D721Med (cell line): ENCODE data around the gene PYY.

Experiments
- DNase-seq: peaks from one replicate; pipeline ENCODE4 v3.0.0; 2011; ENCODE audit warnings: low spot score; ENCODE audit not compliant: insufficient read length
- FAIRE-seq: peaks from 2 replicates; lab custom pipeline; 2011; peaks lifted over from hg19 to GRCh38; lab: Jason Lieb, UNC
- CTCF ChIP-seq: IDR thresholded peaks from 2 replicates; pipeline ENCODE4 v1.5.1; 2012; ENCODE audit warnings: mild to moderate bottlenecking, control low read depth; ENCODE audit not compliant: insufficient read depth; ENCODE audit errors: missing control alignments

The PYY gene

DNA sequence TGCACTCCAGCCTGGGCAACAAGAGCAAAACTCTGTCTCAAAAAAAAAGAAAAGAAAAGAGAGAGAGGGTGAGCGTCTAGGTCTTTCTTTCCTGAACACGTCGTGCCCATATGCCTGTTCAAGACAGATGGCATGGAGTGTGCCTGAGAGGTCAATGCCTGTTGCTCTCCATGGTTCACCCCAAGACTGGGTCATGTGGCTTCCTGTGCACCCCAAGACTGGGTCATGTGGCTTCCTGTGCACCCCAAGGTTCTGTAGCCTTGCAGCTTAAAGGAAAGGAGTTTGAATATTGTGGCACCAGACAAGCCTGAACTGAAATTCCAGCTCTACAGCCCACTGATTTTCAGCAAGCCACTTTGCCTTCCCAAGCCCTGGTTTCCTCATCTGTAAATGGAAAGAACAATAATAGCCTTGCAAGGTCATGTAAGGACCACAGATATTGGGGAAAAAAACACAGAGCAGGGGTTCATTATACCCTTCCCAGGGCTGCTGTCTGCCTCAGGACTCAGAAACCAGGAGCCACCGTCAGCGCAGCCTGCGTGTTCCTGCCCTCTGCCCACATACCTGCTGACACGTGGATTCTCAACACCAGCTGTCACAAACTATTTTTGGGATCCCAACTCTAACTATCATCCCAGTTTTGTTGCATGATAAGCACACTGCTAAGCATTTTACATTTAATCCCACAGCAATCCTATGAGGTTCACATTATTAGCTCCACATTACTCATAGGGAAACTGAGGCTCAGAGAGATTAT lies 32.7 kb upstream of the PYY start:
- DNase-seq (no peak), FAIRE-seq (no peak)
- TF ChIP-seq CTCF: no peak

DNA sequence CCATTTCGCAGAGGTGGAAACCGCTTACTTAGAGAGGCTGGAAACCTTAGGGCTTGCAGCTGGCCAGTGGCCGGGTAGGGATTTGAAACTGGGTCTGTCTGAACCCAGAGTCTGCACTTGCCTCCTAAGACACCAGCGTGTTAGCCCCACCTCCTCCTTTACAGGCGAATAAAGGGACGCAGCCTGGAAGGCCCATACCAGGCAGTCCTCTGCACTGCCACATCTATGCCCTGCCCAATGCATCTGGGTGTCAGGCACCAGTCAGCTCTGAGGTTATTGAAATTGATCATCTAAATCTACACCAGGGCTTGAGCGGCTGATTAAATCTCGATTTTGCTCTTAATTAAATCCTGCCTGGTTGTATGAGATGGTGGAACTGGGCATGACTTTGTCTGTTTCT lies 30.8 kb upstream of the PYY start:
- FAIRE-seq: no peak
- TF ChIP-seq CTCF: no peak
- no peak for DNase-seq

DNA sequence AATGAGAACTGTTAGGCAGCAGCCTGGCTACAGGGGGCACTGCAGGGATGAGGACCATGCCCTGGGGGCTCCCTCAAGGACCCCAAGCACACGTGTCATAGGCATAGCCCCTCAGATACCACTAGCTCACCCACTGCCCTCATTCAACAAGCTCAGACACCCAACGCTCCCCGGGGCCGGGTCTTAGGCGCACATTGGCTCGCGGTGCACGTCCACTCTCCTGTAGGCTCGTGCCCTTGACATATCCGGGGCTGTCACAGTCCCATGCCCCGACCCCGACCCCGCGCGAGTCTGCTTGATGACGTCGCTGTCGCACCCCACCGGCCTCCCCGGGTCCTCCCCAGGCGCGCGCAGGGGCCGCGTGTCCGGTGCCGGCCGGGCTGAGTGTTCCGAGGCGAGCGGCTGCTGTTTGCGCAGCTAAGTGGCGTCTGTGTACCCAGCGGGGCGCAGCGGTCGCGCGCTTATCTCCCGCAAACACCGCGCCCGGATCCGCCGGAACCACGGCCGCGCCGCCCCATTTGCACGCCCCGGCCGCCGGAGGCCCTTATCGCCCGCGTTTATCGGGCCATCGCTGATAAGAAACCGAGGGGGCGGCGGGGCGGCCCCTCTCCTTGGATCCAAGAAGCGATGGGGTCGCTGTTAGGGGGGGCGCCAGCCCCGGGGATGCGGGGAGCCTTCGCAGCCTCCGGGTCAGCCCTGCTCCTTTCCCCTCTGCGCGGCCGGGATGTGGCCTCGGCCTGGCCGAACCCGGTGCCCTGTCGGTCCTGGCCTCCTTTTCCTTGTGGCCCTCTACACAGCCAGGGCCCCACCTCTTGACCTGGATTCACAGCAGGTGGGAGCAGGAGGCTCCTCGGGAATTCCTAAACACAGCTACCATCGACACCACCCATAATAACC lies 30.0 kb upstream of the PYY start:
- DNase-seq (no peak), FAIRE-seq (no peak)
- no peak for TF ChIP-seq CTCF

- TF ChIP-seq CTCF: no peak
- no peak for DNase-seq
- FAIRE-seq: no peak
Observed at GRCh38 chr17:43983196-43983514, 29.4 kb upstream of the PYY start.

DNA sequence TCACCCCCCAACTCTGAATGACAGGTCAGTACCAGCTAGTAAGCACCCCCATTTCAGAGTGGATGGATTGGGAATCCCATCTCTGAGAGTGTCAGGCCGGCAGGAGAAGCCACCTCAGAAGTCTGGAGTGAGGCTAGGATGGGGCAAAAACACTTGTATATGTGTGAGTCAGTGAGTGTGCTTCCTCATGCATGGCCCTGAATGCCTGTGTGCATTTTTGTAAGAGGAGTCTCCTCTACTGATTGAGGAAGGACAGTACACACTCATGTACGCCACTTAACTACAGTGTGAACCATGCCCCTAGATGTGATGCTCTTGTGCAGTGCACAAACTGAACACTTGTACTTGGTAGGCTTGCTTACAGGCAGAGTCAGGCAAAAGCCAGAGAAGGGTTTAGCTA lies 28.4 kb upstream of the PYY start:
- no peak for TF ChIP-seq CTCF
- FAIRE-seq (no peak), DNase-seq (no peak)

DNA sequence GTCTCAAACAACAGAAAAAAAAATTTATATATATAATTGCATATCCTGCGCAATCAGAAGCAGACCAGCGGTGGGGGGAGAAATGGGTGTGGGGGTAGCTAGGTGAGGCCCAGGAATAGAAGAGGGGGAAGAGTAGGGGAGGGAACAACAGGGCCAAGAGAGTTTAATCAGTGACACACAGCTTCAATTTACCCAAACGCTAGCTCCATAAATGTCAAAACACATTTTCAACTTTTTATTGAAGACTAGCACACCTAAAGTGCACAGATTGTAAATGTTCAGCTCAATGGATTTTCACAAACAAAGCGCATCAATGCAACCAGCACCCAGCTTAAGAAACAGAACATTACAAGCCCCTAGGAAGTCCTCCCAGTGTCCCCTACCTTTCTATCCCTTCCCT lies 25.9 kb upstream of the PYY start:
- no peak for DNase-seq
- no peak for TF ChIP-seq CTCF
- no peak for FAIRE-seq

DNA sequence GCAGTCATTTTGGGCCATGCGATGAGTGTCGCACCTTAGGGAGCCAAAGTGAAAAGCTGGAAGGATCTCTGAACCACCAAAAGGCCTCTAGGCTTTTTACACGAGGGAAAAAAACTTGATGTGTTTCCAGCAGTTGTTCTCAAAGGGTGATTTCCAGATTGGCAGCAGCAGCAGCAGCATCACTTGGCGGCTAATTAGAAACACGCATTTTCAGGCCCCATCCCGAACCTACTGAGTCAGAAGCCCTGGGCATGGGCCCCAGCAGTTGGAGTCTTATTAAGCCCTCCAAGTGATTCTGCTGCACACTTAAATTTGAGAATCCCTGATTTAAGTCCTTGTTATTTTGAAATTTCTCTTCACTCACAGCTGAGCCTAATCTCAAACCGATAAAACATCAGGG lies 25.3 kb upstream of the PYY start:
- FAIRE-seq (no peak), DNase-seq (no peak)
- TF ChIP-seq CTCF: no peak
